HG02970 (cell line): ENCODE results near the gene MYOZ2.

ENCODE experiments used
- ATAC-seq: cut with Tn5 transposase; IDR thresholded peaks from one replicate; pipeline ENCODE4 v1.9.1; 2021; ENCODE audit warnings: mild to moderate bottlenecking, moderate library complexity, moderate number of reproducible peaks; ENCODE audit not compliant: unreplicated experiment, low FRiP score

Gene MYOZ2

GRCh38 chr4:119135721-119136121 is at the start of gene MYOZ2:
Gene MYOZ2 (plus strand): TSS chr4:119135832. CDS start chr4:119136526, 694 bp downstream.
- no peak for ATAC-seq

GRCh38 chr4:119087121-119087520 is 48.5 kb upstream of the MYOZ2 start:
- ATAC-seq = no peak

- ATAC-seq = no peak
These were observed 48.0 kb upstream of the MYOZ2 start for GRCh38 chr4:119087656-119088055.

GRCh38 chr4:119093042-119093827 is 42.4 kb upstream of the MYOZ2 start:
- ATAC-seq = no peak

GRCh38 chr4:119097282-119097900 is 38.2 kb upstream of the MYOZ2 start:
- ATAC-seq = no peak

GRCh38 chr4:119098306-119098705 is 37.3 kb upstream of the MYOZ2 start:
- no peak for ATAC-seq

GRCh38 chr4:119099227-119099810 is 36.3 kb upstream of the MYOZ2 start:
- ATAC-seq = no peak

- no peak for ATAC-seq
These were observed 35.0 kb upstream of the MYOZ2 start for GRCh38 chr4:119100655-119101054.

GRCh38 chr4:119103263-119103662 is 32.4 kb upstream of the MYOZ2 start:
- no peak for ATAC-seq

- ATAC-seq = no peak
These were observed 30.9 kb upstream of the MYOZ2 start for GRCh38 chr4:119104644-119105273.

- ATAC-seq = no peak
These were observed 30.0 kb upstream of the MYOZ2 start for GRCh38 chr4:119105605-119106004.

- no peak for ATAC-seq
These were observed 29.3 kb upstream of the MYOZ2 start for GRCh38 chr4:119106036-119107000.

- ATAC-seq = no peak
These were observed 25.5 kb upstream of the MYOZ2 start for GRCh38 chr4:119110121-119110520.

GRCh38 chr4:119111296-119111695 is 24.3 kb upstream of the MYOZ2 start:
- ATAC-seq = no peak

GRCh38 chr4:119113033-119113655 is 22.5 kb upstream of the MYOZ2 start:
- ATAC-seq = no peak

GRCh38 chr4:119116021-119116420 is 19.6 kb upstream of the MYOZ2 start:
- ATAC-seq = no peak

- ATAC-seq = no peak
These were observed 18.4 kb upstream of the MYOZ2 start for GRCh38 chr4:119116925-119117900.

- ATAC-seq = no peak
These were observed 17.2 kb upstream of the MYOZ2 start for GRCh38 chr4:119118397-119118796.
